Colonic mucosa (tissue), 4 donors: ENCODE data around the gene SQSTM1. TPM values are rescaled to one million over a fixed set of nuclear protein-coding genes. Genes with fewer than 3 reads are reported as not detected.

Experiments
- DNase-seq: peaks from one replicate; pipeline ENCODE4 v3.0.0-alpha.2; 2020
- H3K27ac ChIP-seq: fragments of 200-600 bp; one replicate; pipeline ENCODE4 v1.8.0; 2021
- H3K27me3 ChIP-seq: fragments of 200-600 bp; one replicate; pipeline ENCODE4 v1.8.0; 2021
- H3K36me3 ChIP-seq: fragments of 200-600 bp; one replicate; pipeline ENCODE4 v1.8.0; 2021
- H3K4me1 ChIP-seq: fragments of 200-600 bp; one replicate; pipeline ENCODE4 v1.8.0; 2021; ENCODE audit warnings: mild to moderate bottlenecking
- H3K4me3 ChIP-seq: fragments of 200-600 bp; one replicate; pipeline ENCODE4 v1.8.0; 2021
- H3K9ac ChIP-seq, 2 donors: one replicate each; pipeline ENCODE4 v1.7.0; 2013; ENCODE audit warnings: control low read depth in 2 of 2, low read depth in 2 of 2, low read length in 2 of 2
- H3K9me3 ChIP-seq: fragments of 200-600 bp; one replicate; pipeline ENCODE4 v1.8.0; 2021
- CTCF ChIP-seq: fragments of 200-600 bp; IDR thresholded peaks from one replicate; pipeline ENCODE4 v1.8.0; 2022; ENCODE audit warnings: antibody characterized with exemption, mild to moderate bottlenecking
- intact Hi-C: fragments of 100-400 bp; cut with DNase I; formaldehyde crosslinking; loops from one replicate; pipeline ENCODE4 v1.14.1; 2022
- total RNA-seq, 2 donors: library from RNA; stranded (reverse); fragmentation: NEBNext Ultra II Directional in 1 of 2; extraction: Animal tissue kit (Norgen Biotek cat#: 25700) in 1 of 2; gene quantifications; one replicate each; pipeline ENCODE4 v1.2.1, GENCODE V29; 2021
- donor health status: healthy.
- donor health status: DM: no; HTN: no; CAD: no.
- donor health status: DM: no; HTN: no; CAD: no.

Gene SQSTM1
- total RNA-seq, 2 donors from 2014 or later, result 262 to 388 TPM

- DNase-seq, result no peak
- no peak overlapping the region for H3K27ac ChIP-seq
- no peaks in the 10 kb centered on the region for H3K27me3 ChIP-seq
- no peak for TF ChIP-seq CTCF
- H3K9me3 ChIP-seq, result no peaks in the 10 kb centered on the region
- H3K9ac ChIP-seq, result no peak overlapping the region
- intact Hi-C loops, result no loop called here
- H3K36me3 ChIP-seq, result peaks cover 5% of the 10 kb centered on the region
- no peak overlapping the region for H3K4me3 ChIP-seq
- no peaks in the 10 kb centered on the region for H3K4me1 ChIP-seq
Measured at GRCh38 chr5:179841621-179842020, 20.9 kb downstream of the SQSTM1 start.

DNA sequence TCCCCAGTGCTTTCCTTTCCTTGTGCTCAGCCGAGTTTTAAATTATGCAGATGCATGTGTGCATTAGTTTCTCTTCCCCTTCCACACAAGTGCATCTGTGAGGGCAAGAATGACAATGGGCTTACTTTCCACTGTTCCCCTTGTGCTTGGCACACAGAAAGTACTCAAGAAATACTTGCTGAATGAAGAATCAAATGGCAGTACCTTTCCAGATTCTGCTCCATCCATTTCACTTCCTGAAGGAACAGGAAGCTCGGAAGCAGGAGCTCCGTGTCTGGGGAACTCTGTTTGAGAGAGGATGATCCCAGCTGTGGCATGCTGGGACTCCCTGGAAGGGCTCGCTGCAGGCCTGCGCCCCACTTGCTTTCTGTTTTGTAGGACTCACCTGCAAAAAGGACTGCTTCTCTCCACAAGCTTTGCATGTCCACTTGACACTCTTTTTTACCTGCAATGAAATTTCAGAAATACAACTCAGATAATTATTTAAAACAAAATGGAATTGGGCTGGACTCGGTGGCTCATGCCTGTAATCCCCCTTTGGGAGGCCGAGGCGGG, 32.4 kb downstream of the SQSTM1 start:
- Histone ChIP-seq H3K4me3 (no peak overlapping the region), H3K9ac (no peak overlapping the region), H3K9me3 (no peaks in the 10 kb centered on the region), H3K27me3 (no peaks in the 10 kb centered on the region), H3K27ac (no peak overlapping the region), H3K4me1 (no peaks in the 10 kb centered on the region), H3K36me3 (peaks cover 4% of the 10 kb centered on the region)
- DNase-seq, result no peak
- no peak for TF ChIP-seq CTCF
- intact Hi-C loops, result no loop called here

- TF ChIP-seq CTCF, result no peak
- Histone ChIP-seq H3K36me3 (peaks cover 4% of the 10 kb centered on the region), H3K4me1 (no peaks in the 10 kb centered on the region), H3K9me3 (no peaks in the 10 kb centered on the region), H3K27ac (no peak overlapping the region), H3K27me3 (no peaks in the 10 kb centered on the region), H3K4me3 (no peak overlapping the region), H3K9ac (no peak overlapping the region)
- no peak for DNase-seq
- intact Hi-C loops, result no loop called here
Measured at GRCh38 chr5:179854356-179854755, 33.7 kb downstream of the SQSTM1 start.

DNA sequence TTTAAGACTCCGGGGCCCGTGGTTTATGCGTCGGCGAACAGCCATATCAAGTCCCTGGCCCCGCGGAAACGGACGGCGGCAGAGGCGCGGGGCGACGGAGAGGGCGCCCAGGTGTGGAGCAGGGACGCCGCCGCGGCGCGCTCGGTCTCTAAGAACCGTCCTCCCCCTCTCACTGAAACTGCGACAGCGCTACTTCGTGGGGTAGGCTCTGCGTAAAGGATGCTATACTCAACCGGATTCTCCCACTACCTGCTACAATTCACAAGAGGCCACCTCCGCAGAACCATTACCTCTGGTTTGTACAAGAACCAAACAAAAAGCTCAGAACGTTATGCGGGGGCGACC, 37.5 kb downstream of the SQSTM1 start:
- no peaks in the 10 kb centered on the region for H3K4me1 ChIP-seq
- no peak for TF ChIP-seq CTCF
- peak; percentile 49 for DNase-seq
- no peaks in the 10 kb centered on the region for H3K9me3 ChIP-seq
- H3K9ac ChIP-seq, result peak overlapping the region; percentile 82 to 89
- H3K4me3 ChIP-seq, result peak overlapping the region; percentile 77
- no peaks in the 10 kb centered on the region for H3K27me3 ChIP-seq
- H3K27ac ChIP-seq, result peak overlapping the region; percentile 81
- intact Hi-C loops, result loop anchor here (5.0 kb wide), 1 partner anchor 61 kb away; no protein-coding TSS in a partner anchor
- H3K36me3 ChIP-seq, result peaks cover 4% of the 10 kb centered on the region

DNA sequence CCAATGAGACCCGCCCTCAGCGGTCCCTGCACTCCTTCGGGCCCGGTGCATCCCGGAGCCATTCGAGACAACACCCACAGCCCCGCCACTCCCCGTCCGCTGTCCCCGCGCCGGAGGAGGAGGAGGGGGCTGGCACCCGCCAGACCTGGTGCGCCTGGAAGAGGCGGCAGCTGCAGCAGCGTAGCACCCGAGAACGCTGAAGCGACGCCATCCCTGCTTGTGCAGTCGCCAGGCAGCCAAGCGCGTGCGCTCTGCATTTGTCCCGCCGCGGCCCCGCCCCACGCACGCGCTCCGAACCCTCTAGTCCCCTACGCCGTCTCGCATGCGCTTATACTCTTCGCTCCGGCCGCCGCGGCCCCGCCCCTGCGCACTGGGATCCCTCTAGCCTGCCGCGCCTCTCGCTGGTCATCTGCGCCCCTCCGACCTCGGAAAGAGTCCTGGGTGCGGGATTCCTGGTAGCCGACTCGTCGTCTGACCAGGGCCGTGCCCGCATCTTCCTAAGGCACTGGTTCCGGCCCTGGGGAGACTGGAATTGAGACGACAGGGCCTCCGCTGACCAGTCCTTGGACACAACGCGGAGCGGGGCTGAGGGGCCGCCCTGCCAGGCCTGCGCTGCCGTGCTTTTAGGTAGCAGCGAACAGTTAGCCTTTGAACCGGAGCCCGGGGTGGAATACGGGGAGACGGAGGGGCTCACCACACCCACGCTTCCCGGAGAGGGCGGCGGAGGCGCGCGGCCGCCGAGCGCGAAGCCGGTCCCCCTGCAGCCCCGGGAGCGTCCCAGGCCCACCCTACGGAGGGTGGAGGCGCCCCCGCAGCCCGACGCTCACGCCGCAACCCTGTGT, 38.1 kb downstream of the SQSTM1 start, which contains the start of gene MRNIP:
Gene MRNIP (minus strand): TSS at position 232 of the 842 bp plus-strand sequence. CDS start 21 bp downstream, at position 211.
- H3K9me3 ChIP-seq, result no peaks in the 10 kb centered on the region
- DNase-seq, result peak; percentile 98
- intact Hi-C loops, result loop anchor here (5.0 kb wide), 1 partner anchor 62 kb away; no protein-coding TSS in a partner anchor
- H3K27me3 ChIP-seq, result no peaks in the 10 kb centered on the region
- peak within 1 kb of the TSS; percentile 81 for H3K27ac ChIP-seq
- H3K4me3 ChIP-seq, result peak within 1 kb of the TSS; percentile 77
- peaks cover 9% of the 10 kb centered on the region for H3K36me3 ChIP-seq
- H3K4me1 ChIP-seq, result no peaks in the 10 kb centered on the region
- no peak for TF ChIP-seq CTCF
- peak within 1 kb of the TSS; percentile 82 to 89 for H3K9ac ChIP-seq
